HG02642 (cell line): ENCODE results near the gene TATDN3.
"Not testable (repeated sequence)": the region's sequence is repeated elsewhere in the genome, so short reads cannot be mapped to it uniquely, and the experiment has no call there.

Experiments
- ATAC-seq: cut with Tn5 transposase; IDR thresholded peaks from one replicate; pipeline ENCODE4 v1.9.1; 2021; ENCODE audit warnings: mild to moderate bottlenecking; ENCODE audit not compliant: unreplicated experiment, poor library complexity

The TATDN3 gene

GRCh38 chr1:212773011-212773410, 18.7 kb upstream of the TATDN3 start:
- ATAC-seq, result no peak

- no peak for ATAC-seq
Measured at GRCh38 chr1:212774584-212774983, 17.1 kb upstream of the TATDN3 start.

- no peak for ATAC-seq
Measured at GRCh38 chr1:212775241-212775640, 16.5 kb upstream of the TATDN3 start.

GRCh38 chr1:212777151-212777550, 14.5 kb upstream of the TATDN3 start:
- ATAC-seq, result no peak

GRCh38 chr1:212779086-212779485, 12.6 kb upstream of the TATDN3 start:
- ATAC-seq, result not testable (repeated sequence)

- no peak for ATAC-seq
Measured at GRCh38 chr1:212780759-212781158, 10.9 kb upstream of the TATDN3 start.

GRCh38 chr1:212781225-212781624, 10.5 kb upstream of the TATDN3 start:
- ATAC-seq, result no peak

GRCh38 chr1:212782422-212783154, 9.1 kb upstream of the TATDN3 start:
- ATAC-seq, result no peak

GRCh38 chr1:212783976-212784375, 7.7 kb upstream of the TATDN3 start:
- ATAC-seq, result no peak

GRCh38 chr1:212785871-212786270, 5.8 kb upstream of the TATDN3 start:
- ATAC-seq, result no peak

GRCh38 chr1:212791261-212791675, 426 bp upstream of the TATDN3 start:
- ATAC-seq, result peak; percentile 35

- ATAC-seq, result no peak
Measured at GRCh38 chr1:212792396-212792908, 758 bp downstream of the TATDN3 start.

GRCh38 chr1:212794561-212795014, 2.9 kb downstream of the TATDN3 start:
- ATAC-seq, result peak; percentile 71

- ATAC-seq, result no peak
Measured at GRCh38 chr1:212797681-212798080, 6.0 kb downstream of the TATDN3 start.

- ATAC-seq, result no peak
Measured at GRCh38 chr1:212805767-212806166, 14.1 kb downstream of the TATDN3 start.

- ATAC-seq, result no peak
Measured at GRCh38 chr1:212814537-212815334, 23.0 kb downstream of the TATDN3 start.

GRCh38 chr1:212816567-212817278, 25.0 kb downstream of the TATDN3 start:
- ATAC-seq, result no peak

GRCh38 chr1:212819726-212820125, 28.0 kb downstream of the TATDN3 start:
- peak; percentile 70 for ATAC-seq

- no peak for ATAC-seq
Measured at GRCh38 chr1:212820969-212821368, 29.3 kb downstream of the TATDN3 start.

GRCh38 chr1:212822956-212823355, 31.3 kb downstream of the TATDN3 start:
- ATAC-seq, result no peak

- ATAC-seq, result no peak
Measured at GRCh38 chr1:212824201-212824600, 32.5 kb downstream of the TATDN3 start.
